ENCODE data around the gene APBA3.
"Not testable (repeated sequence)": the region's sequence is repeated elsewhere in the genome, so short reads cannot be mapped to it uniquely, and the experiment has no call there.

The APBA3 gene

GRCh38 chr19:3770136-3770999, 8.9 kb upstream of the APBA3 start:
- no peak for DNase-seq

- no peak for DNase-seq
These were observed 8.0 kb upstream of the APBA3 start for GRCh38 chr19:3769494-3769893.

GRCh38 chr19:3768748-3769099, 7.2 kb upstream of the APBA3 start:
- DNase-seq, result no peak

GRCh38 chr19:3768015-3768747, 6.7 kb upstream of the APBA3 start:
- no peak for DNase-seq

GRCh38 chr19:3767050-3767449, 5.6 kb upstream of the APBA3 start:
- no peak for DNase-seq

DNA sequence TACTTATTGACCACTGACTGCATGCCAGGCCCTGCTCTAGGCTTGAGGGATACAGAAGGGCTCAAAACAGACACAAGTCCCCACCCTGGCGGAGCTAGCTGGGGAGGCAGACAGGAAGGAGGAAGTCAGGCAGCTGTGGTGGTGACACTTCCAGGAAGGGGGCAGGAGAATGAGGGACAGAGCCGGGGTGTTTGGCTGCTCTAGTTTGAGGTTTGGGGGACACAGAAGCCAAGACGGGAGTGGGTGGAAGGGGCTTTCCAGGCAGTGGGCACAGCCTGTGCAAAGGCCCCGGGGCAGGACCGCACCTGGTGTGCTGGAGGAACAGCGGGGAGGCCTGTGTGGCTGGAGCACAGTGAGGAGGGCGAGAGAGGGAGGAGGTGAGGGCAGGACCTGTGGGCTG, 5.0 kb upstream of the APBA3 start:
- no peak for DNase-seq

- DNase-seq, result peak; percentile 40
These were observed 4.3 kb upstream of the APBA3 start for GRCh38 chr19:3765757-3766156.

DNA sequence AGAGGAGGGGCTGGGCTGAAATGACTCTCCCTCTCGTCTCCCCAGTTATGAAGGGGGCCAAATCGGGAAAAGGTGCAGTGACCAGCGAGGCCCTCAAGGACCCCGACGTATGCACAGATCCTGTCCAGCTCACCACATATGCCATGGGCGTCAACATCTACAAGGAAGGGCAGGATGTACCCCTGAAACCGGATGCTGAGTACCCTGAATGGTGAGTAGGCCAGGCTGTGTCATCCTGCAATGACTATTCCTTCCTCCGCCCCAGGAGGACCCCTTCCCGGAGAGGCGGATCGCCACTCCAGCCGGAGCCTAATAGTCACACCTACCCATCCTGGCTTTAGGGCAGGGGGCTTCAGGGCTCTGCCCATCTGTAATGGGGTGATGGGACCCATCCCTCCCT, 3.6 kb upstream of the APBA3 start:
- no peak for DNase-seq

DNA sequence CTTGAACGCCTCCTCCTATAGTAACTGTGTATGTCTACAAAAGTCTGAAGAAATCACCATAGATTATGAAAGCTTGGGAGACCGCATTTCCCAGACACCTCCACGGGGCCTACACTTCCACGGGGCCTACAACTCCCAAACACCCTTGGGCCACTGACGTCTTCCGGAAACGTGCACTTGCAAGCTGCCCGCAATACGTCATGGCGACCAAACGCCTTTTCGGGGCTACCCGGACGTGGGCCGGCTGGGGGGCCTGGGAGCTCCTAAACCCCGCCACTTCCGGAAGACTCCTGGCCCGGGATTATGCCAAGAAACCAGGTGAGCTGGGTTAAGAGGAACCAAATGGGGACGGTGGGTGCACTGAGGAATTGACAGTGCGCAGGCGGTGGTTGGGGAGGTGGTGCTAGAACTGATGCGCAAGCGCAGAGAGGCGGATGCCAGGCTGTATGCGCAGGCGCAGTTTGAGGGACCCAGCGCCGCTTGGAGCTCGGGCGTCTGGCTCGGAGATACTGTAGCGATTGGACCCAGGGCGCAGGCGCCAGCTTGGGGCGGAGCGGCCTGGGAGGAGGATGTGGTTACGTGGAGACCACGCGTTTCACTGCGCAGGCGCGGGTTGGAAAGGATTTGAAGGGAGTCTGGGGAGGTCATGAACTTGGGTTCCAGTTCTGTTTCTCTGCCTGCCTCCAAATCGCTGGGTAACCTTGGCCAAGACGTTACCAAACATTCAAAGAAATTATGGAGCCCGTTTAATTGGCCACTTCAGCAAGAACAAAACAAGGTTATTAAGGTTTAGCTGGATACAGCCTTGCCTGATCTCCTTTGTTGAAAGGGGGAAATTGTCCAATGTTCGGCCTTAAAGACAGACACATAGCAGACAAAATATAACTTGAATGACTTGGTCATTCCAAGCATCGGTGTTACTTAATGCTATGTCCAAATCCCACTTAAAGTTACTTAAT, 1.3 kb upstream of the APBA3 start, which contains the start of gene MRPL54:
Gene MRPL54, plus strand, starts transcription at position 182 of the 959 bp plus-strand sequence. Its CDS starts 19 bp downstream, at position 201.
- DNase-seq, result peak; percentile 99

DNA sequence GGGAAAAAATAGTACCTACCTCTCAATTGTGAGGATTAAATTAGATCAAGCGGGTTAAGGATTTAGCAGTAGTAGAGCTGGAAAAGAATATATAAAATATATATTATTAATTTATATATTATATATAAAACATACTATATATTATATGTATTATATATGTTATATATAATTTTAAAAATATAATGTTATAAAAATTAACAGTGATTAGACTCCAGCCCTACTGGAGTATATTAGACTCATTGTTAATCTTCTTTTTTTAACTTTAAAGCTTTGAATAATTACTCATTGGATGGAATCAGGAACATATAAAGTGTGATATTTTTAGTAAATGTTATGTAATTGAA, 610 bp upstream of the APBA3 start:
- no peak for DNase-seq

- DNase-seq, result peak; percentile 18
These were observed 576 bp downstream of the APBA3 start for GRCh38 chr19:3760871-3761361.

DNA sequence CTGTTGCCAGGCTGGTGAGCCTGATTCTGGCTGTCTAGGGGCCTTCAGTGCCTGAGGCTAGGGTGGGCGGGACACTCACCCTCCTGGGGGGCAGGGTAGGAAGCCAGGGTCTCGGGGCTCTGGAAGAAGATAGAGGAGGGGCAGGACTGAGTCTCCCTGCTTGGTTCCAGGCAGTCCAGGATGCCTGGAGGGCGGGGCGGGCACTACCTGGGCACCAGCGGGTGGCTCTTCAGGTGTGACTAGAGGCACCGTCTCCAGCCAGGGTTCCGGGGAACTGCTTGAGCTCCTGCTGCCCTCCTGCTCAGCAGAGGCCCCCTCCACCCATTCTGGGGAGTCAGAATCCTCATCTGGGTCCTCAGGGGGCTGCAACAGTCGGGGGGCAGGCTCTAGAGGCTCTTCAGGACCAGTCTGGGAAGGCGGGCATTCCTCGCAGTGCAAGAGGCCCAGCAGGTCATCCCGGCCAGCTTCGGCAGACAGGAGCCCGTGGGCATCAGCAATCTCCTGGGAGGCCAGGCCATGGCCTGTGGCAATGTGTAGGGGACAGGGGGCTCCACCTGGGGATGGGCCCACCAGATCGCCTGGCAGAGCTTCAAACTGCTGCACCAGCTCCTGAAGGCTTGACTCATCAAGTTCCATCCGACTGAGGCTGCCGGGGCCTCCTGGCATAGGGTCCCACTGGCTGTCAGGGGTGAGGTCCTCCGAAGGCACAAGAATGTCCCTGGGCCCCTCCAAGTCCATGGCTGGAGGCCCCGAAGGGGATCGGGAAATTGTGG, 1.8 kb downstream of the APBA3 start:
- no peak for DNase-seq

DNA sequence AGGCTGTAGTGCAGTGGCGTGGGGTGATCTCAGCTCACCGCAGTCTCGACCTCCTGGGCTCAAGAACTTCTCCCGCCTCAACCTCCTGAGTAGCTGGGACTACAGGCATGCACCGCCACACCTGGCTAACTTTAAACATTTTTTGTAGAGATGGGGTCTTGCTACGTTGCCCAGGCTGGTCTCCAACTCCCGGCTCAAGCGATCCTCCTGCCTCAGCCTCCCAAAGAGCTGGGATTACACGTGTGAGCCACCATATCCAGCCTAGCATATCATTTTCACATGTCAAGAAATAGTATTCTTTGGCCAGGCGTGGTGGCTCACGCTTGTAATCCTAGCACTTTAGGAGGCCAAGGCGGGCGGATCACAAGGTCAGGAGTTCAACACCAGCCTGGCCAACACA, 3.2 kb downstream of the APBA3 start:
- DNase-seq, result not testable (repeated sequence)

DNA sequence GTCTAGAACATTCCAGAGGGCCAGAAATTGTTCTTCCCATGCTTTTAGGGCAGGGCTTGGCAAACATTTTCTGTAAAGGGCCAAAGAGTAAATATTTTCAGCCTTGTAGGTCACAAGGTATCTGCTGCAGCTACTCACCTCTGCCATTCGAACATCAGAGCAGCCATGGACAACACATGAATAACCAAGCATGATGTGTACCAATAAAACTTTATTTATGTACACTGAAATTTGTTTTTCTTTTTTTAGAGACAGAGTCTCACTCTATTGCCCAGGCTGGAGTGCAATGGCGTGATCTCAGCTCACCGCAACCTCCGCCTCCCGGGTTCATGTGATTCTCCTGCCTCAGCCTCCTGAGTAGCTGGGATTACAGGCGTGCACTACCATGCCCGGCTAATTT, 3.8 kb downstream of the APBA3 start:
- not testable (repeated sequence) for DNase-seq

GRCh38 chr19:3753631-3754410, 7.7 kb downstream of the APBA3 start:
- DNase-seq, result no peak

GRCh38 chr19:3752492-3752891, 9.0 kb downstream of the APBA3 start:
- no peak for DNase-seq

- DNase-seq, result no peak
These were observed 10.3 kb downstream of the APBA3 start for GRCh38 chr19:3751236-3751635.

DNA sequence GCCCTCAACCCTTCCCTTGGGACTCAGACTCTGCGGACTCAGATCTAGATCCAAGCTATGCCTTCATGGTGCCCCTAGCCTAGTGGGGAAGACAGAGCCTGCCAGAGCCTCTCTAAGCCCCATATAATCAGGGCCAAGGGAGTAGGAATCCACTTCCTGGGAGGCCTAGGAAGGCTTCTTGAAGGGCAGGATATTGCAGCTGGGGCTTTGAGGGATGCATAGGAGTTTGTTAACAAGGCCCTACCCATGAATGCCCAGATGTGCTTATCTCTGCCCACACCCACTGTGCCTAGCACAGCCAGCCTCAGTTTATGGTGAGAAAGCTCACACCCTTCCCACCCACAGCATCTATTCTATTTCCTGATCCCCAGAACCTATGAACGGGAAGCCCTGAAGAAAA, 11.3 kb downstream of the APBA3 start:
- DNase-seq, result no peak

- DNase-seq, result no peak
These were observed 12.5 kb downstream of the APBA3 start for GRCh38 chr19:3748965-3749364.

- DNase-seq, result no peak
These were observed 15.0 kb downstream of the APBA3 start for GRCh38 chr19:3746371-3747056.
